OCI-LY1 (cell line): ENCODE results near the gene ENTPD7.

Source experiments
- H2AFZ ChIP-seq: fragments of 200-600 bp; sonication (generic), shearing (Covaris generic); 2 replicates; pipeline ENCODE4 v1.6.0; 2014; ENCODE audit warnings: antibody characterized with exemption, mild to moderate bottlenecking, low read length
- H3F3A ChIP-seq: fragments of 200-600 bp; sonication (generic), shearing (Covaris generic); 2 replicates; pipeline ENCODE4 v1.6.0; 2014; ENCODE audit warnings: mild to moderate bottlenecking, antibody characterized with exemption, low read length, moderate library complexity; ENCODE audit not compliant: insufficient read depth
- H3K27ac ChIP-seq: fragments of 200-600 bp; sonication (generic); 2 replicates; pipeline ENCODE4 v1.5.1; 2014; ENCODE audit warnings: low read length, mixed run types, mild to moderate bottlenecking, low read depth; ENCODE audit not compliant: poor library complexity, severe bottlenecking
- H3K27me3 ChIP-seq: fragments of 200-600 bp; sonication (generic); 2 replicates; pipeline ENCODE4 v1.6.0; 2014; ENCODE audit warnings: antibody characterized with exemption, mild to moderate bottlenecking, low read length, moderate library complexity; ENCODE audit not compliant: insufficient read depth
- H3K36me3 ChIP-seq: fragments of 200-600 bp; sonication (generic); 2 replicates; pipeline ENCODE4 v1.6.1; 2014; ENCODE audit warnings: mild to moderate bottlenecking, antibody characterized with exemption, low read length, moderate library complexity, mixed read lengths; ENCODE audit not compliant: insufficient read depth
- H3K4me1 ChIP-seq: fragments of 200-600 bp; sonication (generic); 2 replicates; pipeline ENCODE4 v1.5.1; 2014; ENCODE audit warnings: mild to moderate bottlenecking, low read length, moderate library complexity; ENCODE audit not compliant: insufficient read depth, severe bottlenecking
- H3K4me2 ChIP-seq: fragments of 200-600 bp; sonication (generic), shearing (Covaris generic); 2 replicates; pipeline ENCODE4 v1.6.1; 2014; ENCODE audit warnings: low read length
- H3K4me3 ChIP-seq: fragments of 200-600 bp; sonication (generic); 2 replicates; pipeline ENCODE4 v1.5.1; 2014; ENCODE audit warnings: low read length, low read depth, mild to moderate bottlenecking, mixed read lengths; ENCODE audit not compliant: poor library complexity, severe bottlenecking
- H3K79me2 ChIP-seq: fragments of 200-600 bp; shearing (Covaris generic); 2 replicates; pipeline ENCODE4 v1.6.1; 2016; ENCODE audit warnings: mixed run types, low read length, mixed read lengths; ENCODE audit not compliant: insufficient read depth
- H3K9ac ChIP-seq: fragments of 200-600 bp; sonication (generic), shearing (Covaris generic); 2 replicates; pipeline ENCODE4 v1.6.1; 2014; ENCODE audit warnings: mild to moderate bottlenecking, low read length, mixed read lengths
- H3K9me2 ChIP-seq: fragments of 200-600 bp; sonication (generic), shearing (Covaris generic); 2 replicates; pipeline ENCODE4 v1.6.1; 2014; ENCODE audit warnings: low read depth, mild to moderate bottlenecking, low read length, mixed read lengths
- H3K9me3 ChIP-seq: fragments of 200-600 bp; shearing (Covaris generic); 2 replicates; pipeline ENCODE4 v1.6.1; 2014; ENCODE audit warnings: low read length, mixed read lengths
- H4K20me1 ChIP-seq: fragments of 200-600 bp; sonication (generic), shearing (Covaris generic); 2 replicates; pipeline ENCODE4 v1.6.0; 2016; ENCODE audit warnings: mild to moderate bottlenecking, low read length; ENCODE audit not compliant: insufficient read depth
- CTCF ChIP-seq: fragments of 200-600 bp; sonication (generic), shearing (Covaris generic); IDR thresholded peaks from 2 replicates; pipeline ENCODE4 v1.5.1; 2017; ENCODE audit warnings: mild to moderate bottlenecking, antibody characterized with exemption, low read length, moderate library complexity, mixed read lengths
- EZH2 ChIP-seq: fragments of 200-600 bp; sonication (generic), shearing (Covaris generic); IDR thresholded peaks from 2 replicates; pipeline ENCODE4 v1.8.0; 2017; ENCODE audit warnings: borderline replicate concordance, mixed run types, mild to moderate bottlenecking, antibody characterized with exemption, low read length, moderate library complexity, mixed read lengths

The ENTPD7 gene

GRCh38 chr10:99695761-99696160, 36.5 kb downstream of the ENTPD7 start:
- H3K9me2 ChIP-seq = no peaks in the 10 kb centered on the region
- TF ChIP-seq EZH2 (no peak), CTCF (no peak)
- H3K4me1 ChIP-seq = no peaks in the 10 kb centered on the region
- no peak overlapping the region for H3K4me3 ChIP-seq
- no peaks in the 10 kb centered on the region for H3K36me3 ChIP-seq
- H4K20me1 ChIP-seq = no peaks in the 10 kb centered on the region
- H3K79me2 ChIP-seq = no peaks in the 10 kb centered on the region
- no peaks in the 10 kb centered on the region for H3F3A ChIP-seq
- no peak overlapping the region for H3K4me2 ChIP-seq
- H3K27me3 ChIP-seq = no peaks in the 10 kb centered on the region
- H2AFZ ChIP-seq = no peak overlapping the region
- H3K27ac ChIP-seq = no peak overlapping the region
- no peaks in the 10 kb centered on the region for H3K9me3 ChIP-seq
- no peak overlapping the region for H3K9ac ChIP-seq

- Histone ChIP-seq H3F3A (no peaks in the 10 kb centered on the region), H3K27ac (no peak overlapping the region), H3K4me1 (no peaks in the 10 kb centered on the region), H3K9me2 (no peaks in the 10 kb centered on the region), H3K4me2 (no peak overlapping the region), H3K9ac (no peak overlapping the region), H3K79me2 (no peaks in the 10 kb centered on the region), H3K9me3 (no peaks in the 10 kb centered on the region), H4K20me1 (no peaks in the 10 kb centered on the region), H3K4me3 (no peak overlapping the region), H3K27me3 (no peaks in the 10 kb centered on the region), H3K36me3 (no peaks in the 10 kb centered on the region), H2AFZ (no peak overlapping the region)
- TF ChIP-seq CTCF (0 out of 2 replicates have a peak, but pooled peaks have one; percentile 14), EZH2 (no peak)
Measured at GRCh38 chr10:99698504-99699080, 39.3 kb downstream of the ENTPD7 start.

- Histone ChIP-seq H2AFZ (no peak overlapping the region), H3K4me1 (no peaks in the 10 kb centered on the region), H3K9me3 (no peaks in the 10 kb centered on the region), H3K27me3 (no peaks in the 10 kb centered on the region), H3F3A (no peaks in the 10 kb centered on the region), H3K4me3 (no peak overlapping the region), H3K4me2 (no peak overlapping the region), H3K36me3 (no peaks in the 10 kb centered on the region), H3K9me2 (no peaks in the 10 kb centered on the region), H3K79me2 (no peaks in the 10 kb centered on the region), H3K27ac (no peak overlapping the region), H3K9ac (no peak overlapping the region), H4K20me1 (no peaks in the 10 kb centered on the region)
- TF ChIP-seq CTCF = no peak
- no peak for TF ChIP-seq EZH2
Measured at GRCh38 chr10:99700649-99701048, 41.3 kb downstream of the ENTPD7 start.
